ENCODE measurements around the gene CALCOCO1. TPM values are rescaled to one million over a fixed set of nuclear protein-coding genes. Genes with fewer than 3 reads are reported as not detected.
"Not testable (repeated sequence)": the region's sequence is repeated elsewhere in the genome, so short reads cannot be mapped to it uniquely, and the experiment has no call there.

Gene CALCOCO1
- total RNA-seq, 2 experiments from 2014 or later, result 12.8 to 25.1 TPM

DNA sequence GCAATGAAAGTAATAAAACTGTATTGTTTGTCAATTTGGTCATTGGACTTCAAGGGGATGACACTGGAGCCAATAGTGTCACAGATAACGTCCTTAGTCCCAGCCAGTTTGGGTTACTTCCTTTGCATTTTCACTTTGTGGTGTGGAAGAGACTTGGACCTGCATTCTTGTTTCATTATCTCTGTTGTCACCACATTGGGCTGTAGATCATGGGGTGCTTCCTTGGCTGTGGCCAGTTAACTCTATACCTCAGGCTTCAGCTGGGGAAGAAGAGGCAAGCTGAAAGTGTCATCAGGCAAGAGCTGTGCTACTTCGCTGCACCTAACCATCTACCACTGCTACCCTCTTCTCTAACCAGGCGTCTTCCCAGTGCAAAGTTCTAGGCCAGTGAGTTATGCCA lies 39.6 kb upstream of the CALCOCO1 start:
- no TSS peak for BruUV-seq (replicated peaks)
- CTCF ChIA-PET (ENCODE audit: unreplicated experiment), result no interaction called here
- intact Hi-C loops (cut with micrococcal nuclease; ENCODE audit: unreplicated experiment), result loop anchor here (2.0 kb wide), 1 partner anchor 222 kb away; no protein-coding TSS in a partner anchor

GRCh38 chr12:53765891-53766290 lies 38.6 kb upstream of the CALCOCO1 start:
- no peak overlapping the region for H3K4me3 ChIP-seq (ENCODE audit: low read depth, low read length, poor library complexity, severe bottlenecking)
- H3K79me2 ChIP-seq (ENCODE audit: insufficient read depth, low read depth, low read length), result no peaks in the 10 kb centered on the region
- H3K9me2 ChIP-seq (ENCODE audit: insufficient read depth, low read length), result no peaks in the 10 kb centered on the region
- H3K4me1 ChIP-seq (ENCODE audit: insufficient read depth, low read length, poor library complexity, severe bottlenecking), result no peaks in the 10 kb centered on the region
- POLR2A ChIA-PET, result interaction anchor here (0.9 to 2.1 kb wide), 3 partner anchors 9 to 198 kb away, joined by 4 to 7 read pairs (median 5); no protein-coding TSS in a partner anchor
- peaks cover 19% of the 10 kb centered on the region; the same call in 1 of the 2 replicates for H3K36me3 ChIP-seq (ENCODE audit: insufficient read depth, low read length)
- DNase-seq (ENCODE audit: low spot score), result no peak
- intact Hi-C loops (cut with micrococcal nuclease; ENCODE audit: unreplicated experiment), result loop anchor here (2.0 kb wide), 1 partner anchor 223 kb away; no protein-coding TSS in a partner anchor
- H3K9me3 ChIP-seq (ENCODE audit: low read length), result no peaks in the 10 kb centered on the region
- no peak overlapping the region for H3K4me2 ChIP-seq (ENCODE audit: low read length)
- H3K27ac ChIP-seq (ENCODE audit: low read depth, low read length, poor library complexity, severe bottlenecking), result no peak overlapping the region
- no peak overlapping the region for H2AFZ ChIP-seq (ENCODE audit: low read length)
- BruUV-seq (replicated peaks), result no TSS peak
- CTCF ChIA-PET (ENCODE audit: unreplicated experiment), result no interaction called here
- TF ChIP-seq EZH2phosphoT487 (IDR thresholded peaks at IDR 0.05; ENCODE audit: borderline replicate concordance, low read depth, low read length) (no peak), CTCF (conservative IDR thresholded peaks at IDR 0.05; ENCODE audit: low read length) (no peak)
- H4K20me1 ChIP-seq (ENCODE audit: insufficient read depth, low read length), result no peaks in the 10 kb centered on the region

More for the DNA sequence above, 39.6 kb upstream of the CALCOCO1 start:
- Histone ChIP-seq H3K4me2 (ENCODE audit: low read length) (no peak overlapping the region), H3K36me3 (ENCODE audit: insufficient read depth, low read length) (peaks cover 19% of the 10 kb centered on the region; the same call in 1 of the 2 replicates), H4K20me1 (ENCODE audit: insufficient read depth, low read length) (no peaks in the 10 kb centered on the region), H3K9me2 (ENCODE audit: insufficient read depth, low read length) (no peaks in the 10 kb centered on the region), H3K4me1 (ENCODE audit: insufficient read depth, low read length, poor library complexity, severe bottlenecking) (no peaks in the 10 kb centered on the region), H3K79me2 (ENCODE audit: insufficient read depth, low read depth, low read length) (no peaks in the 10 kb centered on the region), H3K27ac (ENCODE audit: low read depth, low read length, poor library complexity, severe bottlenecking) (no peak overlapping the region), H3K4me3 (ENCODE audit: low read depth, low read length, poor library complexity, severe bottlenecking) (no peak overlapping the region), H2AFZ (ENCODE audit: low read length) (no peak overlapping the region), H3K9me3 (ENCODE audit: low read length) (no peaks in the 10 kb centered on the region)
- POLR2A ChIA-PET, result interaction anchor here (2.1 kb wide), 1 partner anchor 10 kb away, joined by 7 read pairs; no protein-coding TSS in a partner anchor
- no peak for DNase-seq (ENCODE audit: low spot score)
- no peak for TF ChIP-seq CTCF (conservative IDR thresholded peaks at IDR 0.05; ENCODE audit: low read length)
- no peak for TF ChIP-seq EZH2phosphoT487 (IDR thresholded peaks at IDR 0.05; ENCODE audit: borderline replicate concordance, low read depth, low read length)

- H3K27ac ChIP-seq (ENCODE audit: low read depth, low read length, poor library complexity, severe bottlenecking), result no peak overlapping the region
- H3K36me3 ChIP-seq (ENCODE audit: insufficient read depth, low read length), result peaks cover 19% of the 10 kb centered on the region; the same call in 1 of the 2 replicates
- no peaks in the 10 kb centered on the region for H4K20me1 ChIP-seq (ENCODE audit: insufficient read depth, low read length)
- ChIA-PET CTCF (ENCODE audit: unreplicated experiment) (no interaction called here), POLR2A (interaction anchor here (0.6 kb wide), 1 partner anchor 220 kb away, joined by 3 read pairs; no protein-coding TSS in a partner anchor)
- BruUV-seq (replicated peaks), result no TSS peak
- H3K4me1 ChIP-seq (ENCODE audit: insufficient read depth, low read length, poor library complexity, severe bottlenecking), result no peaks in the 10 kb centered on the region
- DNase-seq (ENCODE audit: low spot score), result no peak
- H3K4me3 ChIP-seq (ENCODE audit: low read depth, low read length, poor library complexity, severe bottlenecking), result no peak overlapping the region
- intact Hi-C loops (cut with micrococcal nuclease; ENCODE audit: unreplicated experiment), result no loop called here
- no peaks in the 10 kb centered on the region for H3K9me3 ChIP-seq (ENCODE audit: low read length)
- H2AFZ ChIP-seq (ENCODE audit: low read length), result no peak overlapping the region
- no peaks in the 10 kb centered on the region for H3K9me2 ChIP-seq (ENCODE audit: insufficient read depth, low read length)
- no peak overlapping the region for H3K4me2 ChIP-seq (ENCODE audit: low read length)
- TF ChIP-seq EZH2phosphoT487 (IDR thresholded peaks at IDR 0.05; ENCODE audit: borderline replicate concordance, low read depth, low read length), result no peak
- no peaks in the 10 kb centered on the region for H3K79me2 ChIP-seq (ENCODE audit: insufficient read depth, low read depth, low read length)
These were observed 37.4 kb upstream of the CALCOCO1 start for GRCh38 chr12:53764615-53765014.

GRCh38 chr12:53762793-53763192 lies 35.5 kb upstream of the CALCOCO1 start:
- H3K4me1 ChIP-seq (ENCODE audit: insufficient read depth, low read length, poor library complexity, severe bottlenecking); H3K4me3 ChIP-seq (ENCODE audit: low read depth, low read length, poor library complexity, severe bottlenecking); H3K9me2 ChIP-seq (ENCODE audit: insufficient read depth, low read length); H4K20me1 ChIP-seq (ENCODE audit: insufficient read depth, low read length); intact Hi-C loops (cut with micrococcal nuclease; ENCODE audit: unreplicated experiment); H3K27ac ChIP-seq (ENCODE audit: low read depth, low read length, poor library complexity, severe bottlenecking); H2AFZ ChIP-seq (ENCODE audit: low read length); BruUV-seq (replicated peaks); H3K9me3 ChIP-seq (ENCODE audit: low read length); H3K79me2 ChIP-seq (ENCODE audit: insufficient read depth, low read depth, low read length); H3K4me2 ChIP-seq (ENCODE audit: low read length); CTCF ChIA-PET (ENCODE audit: unreplicated experiment); POLR2A ChIA-PET; DNase-seq (ENCODE audit: low spot score): not testable (repeated sequence)
- H3K36me3 ChIP-seq (ENCODE audit: insufficient read depth, low read length), result peaks cover 19% of the 10 kb centered on the region; the same call in 1 of the 2 replicates

Data from OCI-LY7 (cell line).